ENCODE results near the gene OPHN1. TPM values are rescaled to one million over a fixed set of nuclear protein-coding genes. Genes with fewer than 3 reads are reported as not detected.

The OPHN1 gene
- total RNA-seq, 4 donors from 2014 or later: 6.9 to 14.0 (median 10.2) TPM

GRCh38 chrX:68041110-68041509 is 392.2 kb downstream of the OPHN1 start:
- no peaks in the 10 kb centered on the region for H3K9me3 ChIP-seq
- WGBS, 2 donors (ENCODE audit: low coverage in 1 of 2): 78 to 80% methylated on average over 1 of the region's 1 CpG
- no peak for ATAC-seq
- TF ChIP-seq POLR2AphosphoS5 (IDR thresholded peaks at IDR 0.05): no peak
- no peak for TF ChIP-seq EP300 (IDR thresholded peaks at IDR 0.05)
- TF ChIP-seq, protein P1, sequence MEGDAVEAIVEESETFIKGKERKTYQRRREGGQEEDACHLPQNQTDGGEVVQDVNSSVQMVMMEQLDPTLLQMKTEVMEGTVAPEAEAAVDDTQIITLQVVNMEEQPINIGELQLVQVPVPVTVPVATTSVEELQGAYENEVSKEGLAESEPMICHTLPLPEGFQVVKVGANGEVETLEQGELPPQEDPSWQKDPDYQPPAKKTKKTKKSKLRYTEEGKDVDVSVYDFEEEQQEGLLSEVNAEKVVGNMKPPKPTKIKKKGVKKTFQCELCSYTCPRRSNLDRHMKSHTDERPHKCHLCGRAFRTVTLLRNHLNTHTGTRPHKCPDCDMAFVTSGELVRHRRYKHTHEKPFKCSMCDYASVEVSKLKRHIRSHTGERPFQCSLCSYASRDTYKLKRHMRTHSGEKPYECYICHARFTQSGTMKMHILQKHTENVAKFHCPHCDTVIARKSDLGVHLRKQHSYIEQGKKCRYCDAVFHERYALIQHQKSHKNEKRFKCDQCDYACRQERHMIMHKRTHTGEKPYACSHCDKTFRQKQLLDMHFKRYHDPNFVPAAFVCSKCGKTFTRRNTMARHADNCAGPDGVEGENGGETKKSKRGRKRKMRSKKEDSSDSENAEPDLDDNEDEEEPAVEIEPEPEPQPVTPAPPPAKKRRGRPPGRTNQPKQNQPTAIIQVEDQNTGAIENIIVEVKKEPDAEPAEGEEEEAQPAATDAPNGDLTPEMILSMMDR (IDR thresholded peaks at IDR 0.05): no peak
- no peaks in the 10 kb centered on the region for H3K4me1 ChIP-seq
- peaks cover 0 to 8% of the 10 kb centered on the region in 2 donors for H3K36me3 ChIP-seq
- H3K4me3 ChIP-seq: no peak overlapping the region
- no peaks in the 10 kb centered on the region for H3K27me3 ChIP-seq
- H3K27ac ChIP-seq: no peak overlapping the region

DNA sequence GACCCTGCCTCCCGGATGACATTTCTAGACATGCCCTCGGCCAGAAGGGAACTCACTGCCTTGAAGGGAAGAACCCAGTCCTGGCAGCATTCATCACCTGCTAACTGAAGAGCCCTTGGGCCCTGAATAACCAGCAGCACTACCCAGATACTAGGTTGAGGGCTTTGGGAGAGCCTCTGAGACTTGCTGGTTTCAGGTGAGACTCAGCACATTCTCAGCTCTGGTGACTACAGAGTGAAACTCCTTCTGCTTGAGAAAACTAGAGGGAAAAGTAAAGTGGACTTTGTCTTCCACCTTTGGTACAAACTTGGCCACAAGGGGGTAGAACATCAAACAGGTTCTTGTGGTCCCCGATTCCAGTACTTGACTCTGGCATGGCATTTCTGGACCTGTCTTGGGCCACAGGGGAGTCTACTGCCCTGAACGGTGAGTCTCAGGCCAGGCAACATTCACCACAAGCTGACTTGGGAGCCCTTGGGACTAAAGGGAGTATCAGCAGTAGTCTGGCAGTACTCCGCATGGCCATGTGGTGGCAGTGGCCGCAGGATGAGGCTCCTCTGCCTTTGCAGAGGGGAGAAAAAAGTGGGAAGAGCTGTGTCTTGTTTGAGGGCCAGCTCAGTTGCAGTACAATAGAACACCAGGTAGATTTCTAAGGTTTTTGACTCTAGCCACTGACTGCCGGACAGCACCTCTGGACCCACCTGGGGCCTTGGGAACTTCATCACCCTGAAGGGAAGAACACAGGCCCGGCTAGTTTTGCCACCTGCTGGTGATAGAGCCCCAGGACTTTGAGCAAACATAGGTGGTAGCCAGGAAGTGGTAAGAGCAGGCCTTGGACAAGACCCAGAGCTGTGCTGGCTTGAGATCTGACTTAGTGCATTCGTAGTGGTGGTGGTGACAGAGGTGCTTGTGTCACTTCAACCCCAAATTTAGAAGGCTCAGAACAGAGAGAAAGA is 414.8 kb downstream of the OPHN1 start:
- ATAC-seq: no peak
- Histone ChIP-seq H3K36me3 (no peaks in the 10 kb centered on the region), H3K4me1 (no peaks in the 10 kb centered on the region), H3K9me3 (no peaks in the 10 kb centered on the region), H3K4me3 (no peak overlapping the region), H3K27me3 (no peaks in the 10 kb centered on the region), H3K27ac (no peak overlapping the region)
- 67 to 80% methylated on average over 1 to 2 of the region's 9 CpGs for WGBS, 2 donors (ENCODE audit: low coverage in 1 of 2)
- TF ChIP-seq POLR2A (IDR thresholded peaks at IDR 0.05): no peak
- TF ChIP-seq, protein P1 (IDR thresholded peaks at IDR 0.05): no peak
- no peak for TF ChIP-seq POLR2AphosphoS5 (IDR thresholded peaks at IDR 0.05)
- TF ChIP-seq EP300 (IDR thresholded peaks at IDR 0.05): no peak

GRCh38 chrX:67998540-67998939 is 434.8 kb downstream of the OPHN1 start:
- TF ChIP-seq, protein P1 (IDR thresholded peaks at IDR 0.05): no peak
- TF ChIP-seq EP300 (IDR thresholded peaks at IDR 0.05) (no peak), POLR2A (IDR thresholded peaks at IDR 0.05) (no peak), POLR2AphosphoS5 (IDR thresholded peaks at IDR 0.05) (no peak)
- Histone ChIP-seq H3K27me3 (no peaks in the 10 kb centered on the region), H3K4me3 (no peak overlapping the region), H3K9me3 (peaks cover 0 to 9% (median 0%) of the 10 kb centered on the region in 3 donors), H3K27ac (no peak overlapping the region), H3K36me3 (no peaks in the 10 kb centered on the region), H3K4me1 (no peaks in the 10 kb centered on the region)
- no peak for ATAC-seq

Small RNAs within 50 kb of the gene (small RNA-seq; reads per million reads assigned to genes)
- gene RF00019 (0 reads per million in 4 donors), gene RNU6-1225P (0 reads per million in 4 donors)

Other genes with a start within 250 kb of the OPHN1 start
- gene YIPF6, start 65.6 kb upstream of the OPHN1 start, total RNA-seq: 10 to 100 TPM; 25.4 to 41.3 (median 37.4) TPM
- gene STARD8, start 214.2 kb upstream of the OPHN1 start, total RNA-seq: 10 to 100 TPM in 3 of 4 donors, 1 to 10 TPM in 1; 8.9 to 15.8 (median 10.8) TPM

Measured in gastroesophageal sphincter (tissue), 4 donors.